ENCODE data around the gene ABI3BP.

Gene ABI3BP

GRCh38 chr3:101011136-101011535 lies 17.9 kb upstream of the ABI3BP start:
- Histone ChIP-seq H3K27me3 (no peaks in the 10 kb centered on the region), H3K4me1 (no peaks in the 10 kb centered on the region), H3K27ac (no peak overlapping the region), H3K36me3 (no peaks in the 10 kb centered on the region), H3K9me3 (no peaks in the 10 kb centered on the region), H3K4me3 (no peak overlapping the region)
- DNase-seq = no peak
- intact Hi-C loops (cut with DNase I; ENCODE audit: low total_unique reads) = no loop called here
- no peak for TF ChIP-seq CTCF (IDR thresholded peaks at IDR 0.05)

DNA sequence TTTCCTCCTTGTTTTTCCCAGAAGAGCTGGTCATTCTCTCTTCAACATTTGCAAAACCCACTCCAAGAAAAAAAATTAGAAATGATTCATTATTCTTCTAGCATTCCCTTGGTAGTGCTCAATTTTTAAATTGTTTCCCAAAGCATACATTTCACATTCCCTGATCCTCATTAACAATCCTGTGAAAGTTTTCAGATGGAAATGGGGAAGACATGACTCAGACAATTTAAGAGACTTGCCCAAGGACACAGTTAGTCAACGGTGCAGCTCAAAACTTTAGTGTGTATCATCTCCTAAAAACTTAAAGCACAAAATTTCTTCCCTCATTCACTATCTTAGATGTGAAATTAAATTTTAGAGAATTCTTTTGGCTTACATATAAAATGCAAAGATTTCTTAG lies 17.1 kb upstream of the ABI3BP start:
- DNase-seq = no peak
- intact Hi-C loops (cut with DNase I; ENCODE audit: low total_unique reads) = no loop called here
- H3K4me3 ChIP-seq = no peak overlapping the region
- no peak overlapping the region for H3K27ac ChIP-seq
- no peaks in the 10 kb centered on the region for H3K27me3 ChIP-seq
- H3K36me3 ChIP-seq = no peaks in the 10 kb centered on the region
- no peak for TF ChIP-seq CTCF (IDR thresholded peaks at IDR 0.05)
- no peaks in the 10 kb centered on the region for H3K4me1 ChIP-seq
- no peaks in the 10 kb centered on the region for H3K9me3 ChIP-seq

DNA sequence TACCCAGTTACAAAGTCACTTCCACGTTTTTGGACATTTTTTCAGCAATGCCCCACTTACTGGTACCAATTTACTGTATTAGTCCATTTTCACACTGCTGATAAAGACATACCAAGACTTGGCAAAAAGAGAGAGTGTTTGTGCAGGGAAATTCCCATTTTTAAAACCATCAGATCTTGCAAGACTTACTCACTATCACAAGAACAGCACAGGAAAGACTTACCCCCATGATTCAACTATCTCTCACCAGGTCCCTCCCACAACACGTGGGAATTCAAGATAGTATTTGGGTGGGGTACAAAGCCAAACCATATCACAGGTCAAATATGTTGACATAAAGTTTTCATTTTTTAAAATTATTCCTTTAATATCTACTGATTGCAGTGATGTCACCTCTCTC lies 16.2 kb upstream of the ABI3BP start:
- no peak for DNase-seq
- intact Hi-C loops (cut with DNase I; ENCODE audit: low total_unique reads) = no loop called here
- TF ChIP-seq CTCF (IDR thresholded peaks at IDR 0.05) = no peak
- Histone ChIP-seq H3K27ac (no peak overlapping the region), H3K27me3 (no peaks in the 10 kb centered on the region), H3K4me1 (no peaks in the 10 kb centered on the region), H3K9me3 (no peaks in the 10 kb centered on the region), H3K4me3 (no peak overlapping the region), H3K36me3 (no peaks in the 10 kb centered on the region)

DNA sequence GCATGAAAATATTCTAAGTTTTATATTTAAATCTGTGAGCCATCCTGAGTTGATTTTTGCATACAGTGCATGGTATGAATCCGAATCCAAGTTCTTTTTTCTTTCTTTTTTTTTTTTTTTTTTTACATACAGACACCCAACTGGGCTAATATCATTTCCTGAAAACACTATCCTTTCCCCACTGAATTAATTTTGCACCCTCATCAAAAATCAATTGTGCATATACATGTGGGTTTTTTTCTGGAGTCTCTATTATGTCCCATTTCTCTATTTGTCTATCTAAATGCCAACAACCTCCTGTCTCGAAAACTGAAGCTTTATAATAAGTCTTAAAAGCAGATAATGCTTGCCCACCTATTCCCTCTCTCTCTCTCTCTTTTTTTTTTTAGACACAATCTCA lies 5.9 kb upstream of the ABI3BP start:
- Histone ChIP-seq H3K4me3 (no peak overlapping the region), H3K27ac (no peak overlapping the region), H3K27me3 (no peaks in the 10 kb centered on the region), H3K36me3 (no peaks in the 10 kb centered on the region), H3K9me3 (no peaks in the 10 kb centered on the region), H3K4me1 (peaks cover 0 to 12% (median 8%) of the 10 kb centered on the region in 4 donors)
- no peak for DNase-seq
- intact Hi-C loops (cut with DNase I; ENCODE audit: low total_unique reads) = no loop called here
- no peak for TF ChIP-seq CTCF (IDR thresholded peaks at IDR 0.05)

- DNase-seq = no peak
- TF ChIP-seq CTCF (IDR thresholded peaks at IDR 0.05) = no peak
- H3K27ac ChIP-seq = peak overlapping the region; percentile 7 to 74
- no peak overlapping the region for H3K4me3 ChIP-seq
- no peaks in the 10 kb centered on the region for H3K9me3 ChIP-seq
- H3K36me3 ChIP-seq = no peaks in the 10 kb centered on the region
- intact Hi-C loops (cut with DNase I; ENCODE audit: low total_unique reads) = no loop called here
- no peaks in the 10 kb centered on the region for H3K27me3 ChIP-seq
- H3K4me1 ChIP-seq = peaks cover 0 to 22% (median 12%) of the 10 kb centered on the region in 4 donors
Measured at GRCh38 chr3:100994809-100995208, 1.6 kb upstream of the ABI3BP start.

DNA sequence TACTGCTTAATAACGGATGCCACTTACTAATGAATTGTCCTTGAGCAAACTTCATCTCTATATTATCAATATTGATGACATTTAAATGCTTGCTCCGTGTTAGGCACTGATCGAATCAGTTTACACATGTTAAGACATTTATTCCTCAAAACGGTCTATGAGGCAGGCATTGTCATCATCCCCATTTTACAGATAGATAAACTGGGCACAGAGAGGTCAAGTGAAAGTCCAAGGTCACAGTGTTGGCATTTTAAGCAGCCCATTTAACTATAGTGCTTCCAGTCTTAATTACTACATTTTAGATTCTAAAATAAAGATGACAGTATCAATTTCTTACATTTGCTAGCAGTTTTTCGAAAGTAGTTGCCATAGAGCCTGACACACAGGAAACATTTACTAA lies 966 bp upstream of the ABI3BP start:
- H3K4me1 ChIP-seq = peaks cover 0 to 22% (median 12%) of the 10 kb centered on the region in 4 donors
- H3K4me3 ChIP-seq = no peak overlapping the region
- TF ChIP-seq CTCF (IDR thresholded peaks at IDR 0.05) = no peak
- no peaks in the 10 kb centered on the region for H3K36me3 ChIP-seq
- no peaks in the 10 kb centered on the region for H3K27me3 ChIP-seq
- no peak for DNase-seq
- H3K9me3 ChIP-seq = no peaks in the 10 kb centered on the region
- H3K27ac ChIP-seq = peak overlapping the region; percentile 7 to 74
- intact Hi-C loops (cut with DNase I; ENCODE audit: low total_unique reads) = no loop called here
